B cell (primary cell): ENCODE measurements around the gene LMO3. TPM values are rescaled to one million over a fixed set of nuclear protein-coding genes. Genes with fewer than 3 reads are reported as not detected.

Experiments used
- ATAC-seq: fragments of 200-7000 bp; cut with Tn5 transposase; one replicate; pipeline ENCODE4 v1.10.0; 2021; ENCODE audit warnings: low read depth, mild to moderate bottlenecking, moderate number of reproducible peaks, moderate library complexity
- CTCF ChIA-PET: fragments of 350-600 bp; sonication (Branson Sonifier 250); formaldehyde crosslinking; loops from one replicate; lab custom pipeline; 2021; ENCODE audit warnings: antibody characterized with exemption, inconsistent platforms; lab: Charles Lee
- POLR2A ChIA-PET: fragments of 350-600 bp; sonication (Branson Sonifier 250); formaldehyde crosslinking; loops from one replicate; lab custom pipeline; 2021; ENCODE audit warnings: antibody characterized with exemption; lab: Charles Lee
- DNase-seq: peaks from one replicate; pipeline ENCODE4 v3.0.0; 2013
- H2AFZ ChIP-seq: 2 replicates; pipeline ENCODE4 v1.6.1; 2012; ENCODE audit warnings: mild to moderate bottlenecking, low read depth, low read length; ENCODE audit not compliant: insufficient read depth, poor library complexity, severe bottlenecking
- H3K27ac ChIP-seq, 2 donors: 1 replicate in 1 of 2; 2 replicates in 1 of 2; pipeline ENCODE4 v1.5.1; 2012 to 2013; ENCODE audit warnings: low read length in 2 of 2, mild to moderate bottlenecking in 2 of 2, moderate library complexity in 1 of 2
- H3K27me3 ChIP-seq, 4 experiments: fragments of 200-600 bp in 1 of 4; sonication (generic) in 1 of 4; replicated peaks in 1 of 4; 1 replicate in 2 of 4; 2 replicates in 2 of 4; pipeline versions ENCODE4 v1.6.1 to v1.7.0; 2013 to 2016; ENCODE audit warnings: low read length in 3 of 4, mild to moderate bottlenecking in 2 of 4, mixed read lengths in 1 of 4, moderate library complexity in 1 of 4; ENCODE audit not compliant: insufficient read depth in 4 of 4, control insufficient read depth in 3 of 4; ENCODE audit errors: control extremely low read depth in 1 of 4
- H3K36me3 ChIP-seq, 2 experiments: replicated peaks in 1 of 2; 1 replicate in 1 of 2; 2 replicates in 1 of 2; pipeline versions ENCODE4 v1.6.1 to v1.7.1; 2013; ENCODE audit warnings: low read length in 1 of 2; ENCODE audit not compliant: insufficient read depth in 2 of 2, control insufficient read depth in 1 of 2; ENCODE audit errors: control extremely low read depth in 1 of 2, extremely low read depth in 1 of 2
- H3K4me1 ChIP-seq, 2 donors: fragments of 200-600 bp in 1 of 2; sonication (generic) in 1 of 2; 1 replicate in 1 of 2; 2 replicates in 1 of 2; pipeline versions ENCODE4 v1.5.1 to v1.6.1; 2013 to 2017; ENCODE audit warnings: low read length in 2 of 2; ENCODE audit not compliant: control insufficient read depth in 2 of 2, insufficient read depth in 2 of 2
- H3K4me2 ChIP-seq: replicated peaks from 2 replicates; pipeline ENCODE3; 2012; ENCODE audit warnings: mild to moderate bottlenecking, low read depth, low read length; ENCODE audit not compliant: poor library complexity, severe bottlenecking
- H3K4me3 ChIP-seq, 5 experiments: fragments of 200-600 bp in 1 of 5; sonication (generic) in 1 of 5; 1 replicate in 3 of 5; 2 replicates in 2 of 5; pipeline versions ENCODE4 v1.5.1 to v1.7.0; 2011 to 2016; ENCODE audit warnings: low read length in 4 of 5, mild to moderate bottlenecking in 4 of 5, low read depth in 2 of 5, control low read depth in 1 of 5, moderate library complexity in 1 of 5; ENCODE audit not compliant: insufficient read depth in 1 of 5; ENCODE audit errors: control extremely low read depth in 1 of 5, extremely low read depth in 1 of 5
- H3K79me2 ChIP-seq: fragments of 200-600 bp; sonication (generic); one replicate; pipeline ENCODE4 v1.6.0; 2016; ENCODE audit warnings: low read length; ENCODE audit not compliant: control insufficient read depth, insufficient read depth
- H3K9ac ChIP-seq: fragments of 200-600 bp; sonication (generic); 2 replicates; pipeline ENCODE4 v1.6.1; 2017; ENCODE audit warnings: mild to moderate bottlenecking, low read length, moderate library complexity
- H3K9me3 ChIP-seq, 3 donors: one replicate each; pipeline versions ENCODE4 v1.6.1 to v1.7.1; 2013; ENCODE audit warnings: low read length in 2 of 3; ENCODE audit not compliant: control insufficient read depth in 2 of 3, insufficient read depth in 1 of 3; ENCODE audit errors: control extremely low read depth in 1 of 3
- H4K20me1 ChIP-seq: 2 replicates; pipeline ENCODE4 v1.6.0; 2012; ENCODE audit warnings: mild to moderate bottlenecking, low read length; ENCODE audit not compliant: insufficient read depth, control insufficient read depth, poor library complexity, severe bottlenecking
- H3K27ac Mint-ChIP-seq: one replicate; pipeline ENCODE4 v1.8.0; 2021; ENCODE audit warnings: mixed read lengths
- H3K27me3 Mint-ChIP-seq: one replicate; pipeline ENCODE4 v1.8.0; 2021; ENCODE audit warnings: mixed read lengths
- H3K4me1 Mint-ChIP-seq: one replicate; pipeline ENCODE4 v1.8.0; 2021; ENCODE audit warnings: mixed read lengths
- H3K4me3 Mint-ChIP-seq: one replicate; pipeline ENCODE4 v1.8.0; 2021; ENCODE audit warnings: mixed read lengths
- H3K9me3 Mint-ChIP-seq: one replicate; pipeline ENCODE4 v1.8.0; 2022; ENCODE audit warnings: mixed read lengths; ENCODE audit not compliant: insufficient read depth
- CTCF ChIP-seq: fragments of 200-600 bp; IDR thresholded peaks from one replicate; pipeline ENCODE4 v1.8.0; 2022; ENCODE audit warnings: antibody characterized with exemption, mild to moderate bottlenecking
- EZH2 ChIP-seq: IDR thresholded peaks from 2 replicates; pipeline ENCODE4 v1.6.1; 2012; ENCODE audit warnings: borderline replicate concordance, low read depth, mild to moderate bottlenecking, moderate library complexity, low read length; ENCODE audit not compliant: insufficient read depth, poor library complexity, severe bottlenecking
- WGBS: methylation state at CpG from one replicate; pipeline ENCODE4 v1.1.5; 2013; ENCODE audit warnings: missing lambda C conversion rate; ENCODE audit not compliant: insufficient coverage; 5-methylcytosine and 5-hydroxymethylcytosine counted together
- intact Hi-C: fragments of 100-400 bp; cut with micrococcal nuclease; formaldehyde crosslinking; loops from one replicate; pipeline ENCODE4 v1.10.0; 2022
- polyA plus RNA-seq: library from polyadenylated mRNA; depleted of rRNA; stranded (reverse); fragments of >200 nt; gene quantifications from 2 replicates; pipeline ENCODE4 v1.2.3, GENCODE V29; 2012
- total RNA-seq, 2 donors: library from RNA; stranded (reverse); fragments of 120-200 nt in 1 of 2; gene quantifications; 1 replicate in 1 of 2; 2 replicates in 1 of 2; pipeline versions ENCODE4 v1.2.3 to v1.2.4, GENCODE V29; 2013 to 2022

Gene LMO3
- total and polyA plus RNA-seq, 2 donors (not counting 1 experiment from before 2014, with no cell fraction given): not detected

DNA sequence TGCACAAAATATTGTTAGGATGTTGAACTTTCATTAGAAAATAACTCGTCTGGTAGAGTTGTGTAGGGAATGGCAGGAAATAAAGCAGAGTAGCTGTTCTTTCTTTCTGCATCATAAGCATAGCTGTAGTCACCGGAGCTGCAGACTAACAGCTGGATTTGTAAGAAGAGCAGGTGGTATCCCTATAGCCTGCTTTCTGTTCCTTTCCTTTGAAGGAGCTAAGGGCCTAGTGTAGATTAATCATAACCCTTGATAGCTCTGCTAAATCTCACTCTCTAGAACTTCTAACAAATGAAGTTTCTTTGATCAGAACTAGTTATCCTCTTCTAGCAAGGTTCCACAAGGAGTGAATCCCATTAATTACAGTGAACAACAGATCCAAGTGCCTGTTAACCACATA is 3.5 kb downstream of the LMO3 start:
- POLR2A ChIA-PET: no interaction called here

GRCh38 chr12:16600525-16600924 is 5.4 kb downstream of the LMO3 start:
- Histone ChIP-seq H3K36me3 (no peaks in the 10 kb centered on the region), H3K4me2 (no peak overlapping the region), H3K4me1 (no peaks in the 10 kb centered on the region), H3K4me3 (no peak overlapping the region), H3K9ac (no peak overlapping the region), H2AFZ (no peak overlapping the region), H4K20me1 (no peaks in the 10 kb centered on the region), H3K27ac (no peak overlapping the region), H3K79me2 (no peaks in the 10 kb centered on the region), H3K9me3 (peaks cover 0 to 4% (median 0%) of the 10 kb centered on the region in 3 donors), H3K27me3 (peaks cover 0 to 12% (median 2%) of the 10 kb centered on the region in 4 experiments)
- H3K27me3 Mint-ChIP-seq: peaks cover 16% of the 10 kb centered on the region
- no peak overlapping the region for H3K4me3 Mint-ChIP-seq
- intact Hi-C loops: no loop called here
- ATAC-seq: no peak
- ChIA-PET CTCF (no interaction called here), POLR2A (no interaction called here)
- TF ChIP-seq CTCF: no peak
- TF ChIP-seq EZH2: no peak
- no peak for DNase-seq
- no peaks in the 10 kb centered on the region for H3K9me3 Mint-ChIP-seq
- H3K27ac Mint-ChIP-seq: no peak overlapping the region
- 100% methylated on average over 2 of the region's 5 CpGs for WGBS
- H3K4me1 Mint-ChIP-seq: no peaks in the 10 kb centered on the region

More for the DNA sequence above, 3.5 kb downstream of the LMO3 start:
- peaks cover 0 to 19% (median 4%) of the 10 kb centered on the region in 4 experiments for H3K27me3 ChIP-seq
- Mint-ChIP-seq H3K27ac (no peak overlapping the region), H3K4me3 (no peak overlapping the region), H3K9me3 (no peaks in the 10 kb centered on the region), H3K4me1 (peaks cover 6% of the 10 kb centered on the region), H3K27me3 (peaks cover 32% of the 10 kb centered on the region)
- no peaks in the 10 kb centered on the region for H3K79me2 ChIP-seq
- CTCF ChIA-PET: no interaction called here
- no peak overlapping the region for H3K4me2 ChIP-seq
- H3K27ac ChIP-seq: no peak overlapping the region
- DNase-seq (no peak), ATAC-seq (no peak)
- no peak overlapping the region for H3K9ac ChIP-seq
- no peak overlapping the region for H2AFZ ChIP-seq
- H3K4me3 ChIP-seq: no peak overlapping the region
- intact Hi-C loops: no loop called here
- no peaks in the 10 kb centered on the region for H4K20me1 ChIP-seq
- no CpG with 5 or more reads among the region's 2 CpGs for WGBS
- TF ChIP-seq EZH2 (no peak), CTCF (no peak)
- peaks cover 0 to 13% (median 0%) of the 10 kb centered on the region in 3 donors for H3K9me3 ChIP-seq
- peaks cover 0 to 5% of the 10 kb centered on the region in 2 donors for H3K4me1 ChIP-seq
- no peaks in the 10 kb centered on the region for H3K36me3 ChIP-seq
